Stimulated activated CD4-positive, alpha-beta T cell treated with anti-CD3 and anti-CD28 coated beads, TNF-alpha, amount 100 ng/mL, for 24 hours (primary cell): ENCODE results near the gene COL24A1.

Experiments
- DNase-seq, 3 experiments: peaks; one replicate each; pipeline ENCODE4 v3.0.0-alpha.2; 2020; ENCODE audit warnings: low read depth in 3 of 3

Gene COL24A1

DNA sequence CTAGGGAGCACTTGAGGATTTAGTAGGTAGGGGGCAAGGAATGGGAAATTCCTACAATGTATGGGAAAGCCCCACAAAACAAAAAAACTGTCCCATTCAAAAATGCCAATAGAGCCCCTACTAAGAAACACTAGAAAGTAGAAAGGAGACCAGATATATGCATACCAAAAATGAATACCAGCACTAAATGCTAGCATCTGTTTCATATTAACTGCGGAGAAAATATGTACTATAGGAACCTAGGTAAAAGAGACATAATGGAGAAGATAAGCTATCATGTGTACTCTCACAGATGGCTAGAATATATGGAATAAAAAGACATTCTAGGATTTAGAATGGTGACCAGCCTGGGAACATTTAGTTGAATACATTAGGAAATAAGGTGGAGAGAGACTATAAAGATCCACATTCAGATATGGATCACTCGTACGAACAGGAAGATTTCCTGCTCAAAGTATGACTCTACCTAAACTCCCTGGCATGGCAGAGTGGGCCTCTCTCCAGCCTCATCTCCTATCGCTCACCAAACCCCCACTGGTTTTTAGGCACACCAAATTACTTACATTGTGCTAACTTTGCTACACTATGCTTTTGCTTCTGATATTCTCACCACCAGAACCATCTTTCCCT is 466.7 kb downstream of the COL24A1 start:
- no peak for DNase-seq

DNA sequence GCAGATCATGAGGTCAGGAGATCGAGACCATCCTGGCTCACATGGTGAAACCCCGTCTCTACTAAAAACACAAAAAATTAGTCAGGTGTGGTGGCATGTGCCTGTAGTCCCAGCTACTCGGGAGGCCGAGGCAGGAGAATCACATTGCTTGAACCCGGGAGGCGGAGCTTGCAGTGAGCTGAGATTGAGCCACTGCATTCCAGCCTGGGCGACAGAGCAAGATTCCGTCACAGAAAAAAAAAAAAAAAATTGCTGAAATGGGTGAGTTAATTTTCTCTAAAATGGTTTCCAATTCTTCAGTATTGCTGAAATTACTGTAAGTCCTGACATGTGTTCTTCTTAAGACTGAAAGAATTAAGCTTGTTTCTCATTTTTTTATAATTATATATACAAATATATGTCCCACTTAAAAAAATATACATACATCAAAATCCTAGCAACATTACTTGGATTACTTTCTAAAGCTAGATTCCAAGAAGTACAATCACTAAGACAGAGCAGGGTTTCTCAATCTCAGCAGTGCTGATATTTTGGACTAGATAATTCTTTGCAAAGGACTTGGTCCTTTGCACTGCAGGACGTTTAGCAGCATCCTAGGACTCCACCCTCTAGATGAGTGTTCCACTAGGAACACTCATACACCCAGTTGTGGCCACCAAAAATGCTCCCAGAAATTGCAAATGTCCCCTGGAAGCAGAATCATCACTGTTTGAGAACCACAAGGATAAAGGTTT is 473.1 kb downstream of the COL24A1 start:
- no peak for DNase-seq

DNA sequence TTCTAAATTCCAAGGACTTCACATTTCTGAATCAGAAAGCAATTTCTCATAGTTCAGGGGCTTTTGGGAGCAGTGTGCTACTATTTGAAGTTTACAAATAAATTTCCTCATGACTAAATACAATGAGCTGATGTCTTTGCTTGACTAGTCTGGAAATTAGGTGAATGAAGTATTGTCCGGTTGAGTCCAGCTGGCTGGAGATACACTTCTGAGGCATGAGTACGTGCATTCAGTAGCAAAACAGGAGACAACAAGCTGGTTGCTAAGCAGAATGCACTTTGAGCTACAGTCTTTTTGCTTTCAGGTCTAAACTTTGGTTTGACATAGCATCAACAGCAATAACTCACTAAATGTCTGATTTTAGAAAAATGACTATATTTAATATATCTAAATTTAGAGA is 475.5 kb downstream of the COL24A1 start:
- DNase-seq = no peak
